Skin of body (tissue), 2 donors: ENCODE measurements around the gene SLC38A7. TPM values are rescaled to one million over a fixed set of nuclear protein-coding genes. Genes with fewer than 3 reads are reported as not detected.
A peak's percentile ranks its signal among the peaks of the same experiment; 100 is the strongest.
"Not testable (repeated sequence)": the region's sequence is repeated elsewhere in the genome, so short reads cannot be mapped to it uniquely, and the experiment has no call there.

ENCODE experiments used
- DNase-seq: peaks from one replicate; lab custom pipeline; 2025; lab: John Stamatoyannopoulos, UW
- total RNA-seq: library from RNA; depleted of rRNA; stranded (reverse); fragments of >200 nt; gene quantifications from one replicate; pipeline ENCODE4 v1.2.3, GENCODE V29; 2014

Gene SLC38A7
- total RNA-seq, 1 donor from 2014 or later: 9.5 TPM

DNA sequence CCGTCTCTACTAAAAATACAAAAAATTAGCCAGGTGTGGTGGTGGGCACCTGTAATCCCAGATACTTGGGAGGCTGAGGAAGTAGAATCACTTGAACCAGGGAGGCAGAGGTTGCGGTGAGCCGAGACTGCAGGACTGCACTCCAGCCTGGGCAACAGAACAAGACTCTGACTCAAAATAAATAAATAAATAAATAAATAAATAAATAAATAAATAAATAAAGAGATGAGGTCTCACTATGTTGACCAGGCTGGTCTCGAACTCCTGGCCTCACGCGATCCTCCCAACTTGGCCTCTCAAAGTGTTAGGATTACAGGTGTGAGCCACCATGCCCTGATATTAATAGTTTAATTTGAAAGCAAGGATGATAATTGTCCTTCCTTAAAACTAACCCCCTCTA lies 47.5 kb downstream of the SLC38A7 start:
- not testable (repeated sequence) for DNase-seq

- DNase-seq: no peak
These were observed 48.1 kb downstream of the SLC38A7 start for GRCh38 chr16:58636466-58636865.

GRCh38 chr16:58635502-58635901 lies 49.1 kb downstream of the SLC38A7 start:
- DNase-seq: no peak

DNA sequence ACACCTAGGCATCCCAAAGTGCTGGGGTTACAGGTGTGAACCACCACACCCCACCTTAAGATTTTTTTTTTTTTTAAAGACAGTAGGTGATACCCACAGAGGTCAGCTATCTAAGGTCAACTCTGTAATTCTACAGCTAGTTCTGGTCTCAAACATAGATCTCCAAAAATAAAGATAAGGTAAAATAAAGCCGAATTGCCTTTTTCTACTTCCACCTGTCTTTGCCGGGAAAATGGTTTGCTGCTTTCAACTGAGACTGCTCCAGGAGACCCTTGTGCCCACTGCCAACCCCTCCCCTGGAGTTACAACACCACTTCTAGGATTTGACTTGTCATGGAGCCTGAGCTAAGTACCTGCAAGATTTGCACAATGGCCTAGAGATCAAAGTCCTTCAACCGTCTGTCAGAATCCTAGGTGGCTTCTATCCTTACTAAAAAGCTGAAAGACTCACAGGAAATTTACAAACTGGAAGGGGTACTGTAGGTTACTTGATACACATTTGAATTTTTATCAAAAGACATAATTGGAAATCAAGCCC lies 50.2 kb downstream of the SLC38A7 start:
- no peak for DNase-seq

DNA sequence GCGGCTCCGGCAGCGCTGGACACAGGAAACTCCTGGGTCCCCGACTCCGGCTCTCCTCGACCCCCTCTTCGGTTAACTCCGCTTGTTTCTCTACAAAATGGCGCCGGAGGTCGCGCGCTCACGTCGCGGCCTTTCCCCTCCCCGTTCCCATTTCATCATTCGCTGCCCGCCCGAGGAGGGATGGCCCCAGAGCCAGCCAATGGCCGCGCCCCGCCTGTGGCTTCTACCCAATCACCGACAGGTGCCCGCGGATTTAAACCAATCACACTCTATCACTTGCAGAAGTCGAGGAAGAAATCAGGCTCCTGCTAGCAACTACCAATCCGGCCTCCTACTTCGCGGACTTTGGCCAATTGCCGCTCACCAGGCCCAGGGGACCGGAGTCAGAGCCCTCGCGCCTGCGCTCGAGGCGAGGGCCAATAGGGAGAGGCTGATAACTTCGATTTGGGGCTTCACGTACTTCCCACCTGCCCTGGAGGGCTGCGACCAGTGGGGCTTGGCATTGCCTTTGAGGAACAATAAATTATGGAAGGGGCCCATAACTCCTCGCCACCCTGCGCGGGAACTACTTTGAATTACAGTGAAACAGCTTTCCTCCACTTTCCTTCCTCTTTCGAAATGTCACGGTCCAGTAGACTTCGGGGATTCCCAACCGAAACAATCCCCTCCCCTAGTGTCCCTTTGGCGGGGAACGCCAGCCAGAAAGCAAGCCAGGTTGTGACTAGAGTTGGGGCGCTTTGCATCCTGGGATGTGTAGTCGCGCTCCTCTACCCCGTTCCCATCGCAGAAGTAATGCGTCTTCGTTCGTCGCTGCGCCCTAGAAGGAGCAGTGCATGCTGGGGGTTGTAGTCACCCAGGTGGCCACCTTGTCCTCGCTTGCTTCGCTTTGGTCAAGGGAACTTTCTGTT lies 54.6 kb downstream of the SLC38A7 start, which contains the start of gene CNOT1:
CNOT1 (minus strand) TSS at position 94 of the 908 bp plus-strand sequence. CDS start 30,489 bp downstream, outside the sequence.
- peak; percentile 100 for DNase-seq

- DNase-seq: peak; percentile 26
These were observed 55.5 kb downstream of the SLC38A7 start for GRCh38 chr16:58628845-58629732.

DNA sequence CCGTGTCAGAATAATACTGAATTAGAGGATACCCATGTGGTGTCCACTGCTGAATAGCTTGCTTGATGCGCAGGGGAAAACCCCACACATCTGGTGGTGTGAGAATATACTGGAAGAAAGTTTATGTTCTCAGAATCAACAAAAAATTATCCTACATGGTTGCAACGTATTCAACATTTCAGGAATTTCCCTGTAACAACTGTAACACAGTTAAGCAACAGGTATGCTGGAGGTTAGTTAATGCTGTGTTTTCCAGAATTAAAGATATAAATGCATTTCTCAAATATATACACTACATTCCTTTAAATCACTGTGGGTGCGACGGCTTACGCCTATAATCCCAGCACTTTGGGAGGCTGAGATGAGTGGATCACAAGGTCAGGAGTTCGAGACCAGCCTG lies 60.4 kb downstream of the SLC38A7 start:
- DNase-seq: no peak

DNA sequence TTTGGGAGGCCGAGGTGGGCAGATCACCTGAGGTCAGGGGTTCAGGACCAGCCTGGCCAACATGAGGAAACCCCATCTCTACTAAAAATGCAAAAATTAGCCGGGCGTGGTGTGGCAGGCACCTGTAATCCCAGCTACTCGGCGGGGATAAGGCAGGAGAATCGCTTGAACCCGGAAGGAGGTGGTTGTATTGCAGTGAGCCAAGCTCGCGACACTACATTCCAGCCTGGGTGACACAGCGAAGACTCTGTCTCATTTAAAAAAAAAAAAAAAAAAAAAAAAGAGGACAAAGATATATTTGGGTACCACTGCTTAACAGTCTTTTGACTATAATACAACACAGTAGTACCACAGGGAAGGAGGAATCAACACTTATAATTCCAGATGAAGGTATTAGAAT lies 64.2 kb downstream of the SLC38A7 start:
- DNase-seq: no peak

- DNase-seq: no peak
These were observed 69.3 kb downstream of the SLC38A7 start for GRCh38 chr16:58615280-58615679.

Other genes starting within 250 kb of the SLC38A7 start
- 4.4 TPM for gene NDRG4, start 184.6 kb downstream of the SLC38A7 start, total RNA-seq
- gene SETD6, start 169.3 kb downstream of the SLC38A7 start, total RNA-seq: 14.6 TPM
- 122 TPM for gene CNOT1, start 54.9 kb downstream of the SLC38A7 start, total RNA-seq
- 24.6 TPM for gene GOT2, start 49.5 kb upstream of the SLC38A7 start, total RNA-seq